Activated naive CD8-positive, alpha-beta T cell treated with anti-CD3 and anti-CD28 coated beads, Interleukin-2, amount 10 ng/mL, durations not matched to agents 7 days and 5 days (primary cell): ENCODE results near the gene ERAL1. TPM values are rescaled to one million over a fixed set of nuclear protein-coding genes. Genes with fewer than 3 reads are reported as not detected.
"Not testable (repeated sequence)": the region's sequence is repeated elsewhere in the genome, so short reads cannot be mapped to it uniquely, and the experiment has no call there.

Experiments used
- ATAC-seq: fragments of 150-1000 bp; cut with Tn5 transposase; one replicate; pipeline ENCODE4 v1.10.0; 2021; ENCODE audit warnings: low read depth, moderate library complexity
- POLR2A ChIA-PET: fragments of 350-600 bp; sonication (Branson Sonifier 250); formaldehyde crosslinking; loops from one replicate; lab custom pipeline; 2021; ENCODE audit warnings: antibody characterized with exemption; lab: Charles Lee
- DNase-seq: peaks from one replicate; pipeline ENCODE4 v3.0.0; 2021
- H3K27ac Mint-ChIP-seq: one replicate; pipeline ENCODE4 v1.8.0; 2022; ENCODE audit warnings: mild to moderate bottlenecking, mixed read lengths
- H3K27me3 Mint-ChIP-seq: one replicate; pipeline ENCODE4 v1.8.0; 2022; ENCODE audit warnings: mild to moderate bottlenecking, moderate library complexity, mixed read lengths
- H3K36me3 Mint-ChIP-seq: one replicate; pipeline ENCODE4 v1.8.0; 2021; ENCODE audit warnings: mild to moderate bottlenecking, mixed read lengths
- H3K4me1 Mint-ChIP-seq: one replicate; pipeline ENCODE4 v1.8.0; 2021; ENCODE audit warnings: mixed read lengths
- H3K4me3 Mint-ChIP-seq: one replicate; pipeline ENCODE4 v1.8.0; 2022; ENCODE audit warnings: mild to moderate bottlenecking, moderate library complexity, mixed read lengths
- H3K9me3 Mint-ChIP-seq: one replicate; pipeline ENCODE4 v1.8.0; 2021; ENCODE audit warnings: mixed read lengths
- total RNA-seq, 2 experiments: library from RNA; stranded (reverse); gene quantifications; one replicate each; pipeline ENCODE4 v1.2.3, GENCODE V29; 2021

ERAL1 gene
- total RNA-seq, 2 experiments from 2014 or later: 34.3 to 37.6 TPM

GRCh38 chr17:28874750-28875149 is 19.9 kb downstream of the ERAL1 start:
- no peak for ATAC-seq
- DNase-seq: no peak
- Mint-ChIP-seq H3K4me3 (no peak overlapping the region), H3K36me3 (peaks cover 13% of the 10 kb centered on the region), H3K27ac (no peak overlapping the region), H3K9me3 (no peaks in the 10 kb centered on the region), H3K27me3 (no peaks in the 10 kb centered on the region), H3K4me1 (peaks cover 20% of the 10 kb centered on the region)
- POLR2A ChIA-PET: no interaction called here

GRCh38 chr17:28875848-28876550 is 21.2 kb downstream of the ERAL1 start:
- Mint-ChIP-seq H3K27me3 (no peaks in the 10 kb centered on the region), H3K4me1 (peaks cover 18% of the 10 kb centered on the region), H3K27ac (no peak overlapping the region), H3K36me3 (peaks cover 14% of the 10 kb centered on the region), H3K4me3 (no peak overlapping the region), H3K9me3 (no peaks in the 10 kb centered on the region)
- POLR2A ChIA-PET: no interaction called here
- ATAC-seq (no peak), DNase-seq (no peak)

- H3K4me1 Mint-ChIP-seq: peaks cover 14% of the 10 kb centered on the region
- not testable (repeated sequence) for H3K4me3 Mint-ChIP-seq, DNase-seq, H3K27ac Mint-ChIP-seq, H3K27me3 Mint-ChIP-seq, H3K9me3 Mint-ChIP-seq, ATAC-seq
- POLR2A ChIA-PET: interaction anchor here (0.7 kb wide), 1 partner anchor 150 kb away, joined by 3 read pairs; no protein-coding TSS in a partner anchor
- peaks cover 15% of the 10 kb centered on the region for H3K36me3 Mint-ChIP-seq
Measured at GRCh38 chr17:28877150-28877711, 22.4 kb downstream of the ERAL1 start.

- peaks cover 9% of the 10 kb centered on the region for H3K4me1 Mint-ChIP-seq
- no peak for ATAC-seq
- H3K4me3 Mint-ChIP-seq: no peak overlapping the region
- POLR2A ChIA-PET: interaction anchor here (0.7 kb wide), 1 partner anchor 151 kb away, joined by 3 read pairs; no protein-coding TSS in a partner anchor
- no peaks in the 10 kb centered on the region for H3K9me3 Mint-ChIP-seq
- peaks cover 15% of the 10 kb centered on the region for H3K36me3 Mint-ChIP-seq
- H3K27ac Mint-ChIP-seq: no peak overlapping the region
- no peaks in the 10 kb centered on the region for H3K27me3 Mint-ChIP-seq
- no peak for DNase-seq
Measured at GRCh38 chr17:28878158-28878910, 23.5 kb downstream of the ERAL1 start.

GRCh38 chr17:28878981-28879380 is 24.2 kb downstream of the ERAL1 start:
- DNase-seq (no peak), ATAC-seq (peak; percentile 46)
- POLR2A ChIA-PET: interaction anchor here (0.8 kb wide), 1 partner anchor 115 kb away, joined by 3 read pairs; no protein-coding TSS in a partner anchor
- H3K27ac Mint-ChIP-seq: no peak overlapping the region
- H3K36me3 Mint-ChIP-seq: peaks cover 15% of the 10 kb centered on the region
- H3K4me3 Mint-ChIP-seq: no peak overlapping the region
- no peaks in the 10 kb centered on the region for H3K27me3 Mint-ChIP-seq
- H3K4me1 Mint-ChIP-seq: peaks cover 9% of the 10 kb centered on the region
- H3K9me3 Mint-ChIP-seq: no peaks in the 10 kb centered on the region

- POLR2A ChIA-PET: interaction anchor here (0.8 kb wide), 1 partner anchor 116 kb away, joined by 3 read pairs; no protein-coding TSS in a partner anchor
- Mint-ChIP-seq H3K9me3 (no peaks in the 10 kb centered on the region), H3K36me3 (peaks cover 22% of the 10 kb centered on the region), H3K4me3 (no peak overlapping the region), H3K4me1 (peaks cover 13% of the 10 kb centered on the region), H3K27me3 (no peaks in the 10 kb centered on the region), H3K27ac (peak overlapping the region; percentile 12)
- DNase-seq: no peak
- no peak for ATAC-seq
Measured at GRCh38 chr17:28879886-28880571, 25.2 kb downstream of the ERAL1 start.

- POLR2A ChIA-PET: no interaction called here
- Mint-ChIP-seq H3K27ac (no peak overlapping the region), H3K4me3 (no peak overlapping the region), H3K27me3 (no peaks in the 10 kb centered on the region), H3K4me1 (peaks cover 14% of the 10 kb centered on the region), H3K9me3 (no peaks in the 10 kb centered on the region), H3K36me3 (peaks cover 23% of the 10 kb centered on the region)
- DNase-seq (no peak), ATAC-seq (no peak)
Measured at GRCh38 chr17:28880572-28880945, 25.7 kb downstream of the ERAL1 start.

- Mint-ChIP-seq H3K27ac (no peak overlapping the region), H3K4me3 (no peak overlapping the region), H3K27me3 (no peaks in the 10 kb centered on the region), H3K36me3 (peaks cover 26% of the 10 kb centered on the region), H3K9me3 (no peaks in the 10 kb centered on the region), H3K4me1 (peaks cover 14% of the 10 kb centered on the region)
- ATAC-seq: no peak
- POLR2A ChIA-PET: interaction anchor here (0.5 to 1.2 kb wide), 4 partner anchors 10 to 13 kb away, joined by 4 to 6 read pairs (median 4); no protein-coding TSS in a partner anchor
- DNase-seq: no peak
Measured at GRCh38 chr17:28881533-28882056, 26.8 kb downstream of the ERAL1 start.

- H3K4me1 Mint-ChIP-seq: peaks cover 17% of the 10 kb centered on the region
- ATAC-seq (no peak), DNase-seq (no peak)
- peaks cover 26% of the 10 kb centered on the region for H3K36me3 Mint-ChIP-seq
- POLR2A ChIA-PET: interaction anchor here (0.9 to 1.2 kb wide), 4 partner anchors 9 to 70 kb away, joined by 3 to 6 read pairs (median 4); no protein-coding TSS in a partner anchor
- H3K4me3 Mint-ChIP-seq: no peak overlapping the region
- no peaks in the 10 kb centered on the region for H3K27me3 Mint-ChIP-seq
- no peaks in the 10 kb centered on the region for H3K9me3 Mint-ChIP-seq
- no peak overlapping the region for H3K27ac Mint-ChIP-seq
Measured at GRCh38 chr17:28882154-28882895, 27.5 kb downstream of the ERAL1 start.

- peaks cover 16% of the 10 kb centered on the region for H3K36me3 Mint-ChIP-seq
- no peak for ATAC-seq
Measured at GRCh38 chr17:28883967-28884702, 29.3 kb downstream of the ERAL1 start.

GRCh38 chr17:28885363-28885762 is 30.5 kb downstream of the ERAL1 start:
- H3K4me3 Mint-ChIP-seq: no peak overlapping the region
- peaks cover 16% of the 10 kb centered on the region for H3K4me1 Mint-ChIP-seq
- POLR2A ChIA-PET: no interaction called here
- ATAC-seq: no peak
- H3K9me3 Mint-ChIP-seq: no peaks in the 10 kb centered on the region
- no peak for DNase-seq
- H3K36me3 Mint-ChIP-seq: peaks cover 16% of the 10 kb centered on the region
- H3K27me3 Mint-ChIP-seq: no peaks in the 10 kb centered on the region
- H3K27ac Mint-ChIP-seq: no peak overlapping the region

More at GRCh38 chr17:28883967-28884702, 29.3 kb downstream of the ERAL1 start:
- DNase-seq: no peak
- H3K27ac Mint-ChIP-seq: no peak overlapping the region
- POLR2A ChIA-PET: no interaction called here
- peaks cover 10% of the 10 kb centered on the region for H3K4me1 Mint-ChIP-seq
- no peaks in the 10 kb centered on the region for H3K9me3 Mint-ChIP-seq
- no peak overlapping the region for H3K4me3 Mint-ChIP-seq
- H3K27me3 Mint-ChIP-seq: no peaks in the 10 kb centered on the region

- DNase-seq (no peak), ATAC-seq (no peak)
- no peaks in the 10 kb centered on the region for H3K9me3 Mint-ChIP-seq
- peaks cover 18% of the 10 kb centered on the region for H3K36me3 Mint-ChIP-seq
- peaks cover 20% of the 10 kb centered on the region for H3K4me1 Mint-ChIP-seq
- no peaks in the 10 kb centered on the region for H3K27me3 Mint-ChIP-seq
- POLR2A ChIA-PET: no interaction called here
- H3K27ac Mint-ChIP-seq: no peak overlapping the region
- no peak overlapping the region for H3K4me3 Mint-ChIP-seq
Measured at GRCh38 chr17:28885951-28886350, 31.1 kb downstream of the ERAL1 start.
